NCI-H526 (cell line): ENCODE data around the gene GALNT17.

Experiments used
- DNase-seq, 2 experiments: peaks; one replicate each; lab custom pipeline; 2025; lab: John Stamatoyannopoulos, UW

GALNT17 gene

GRCh38 chr7:71132127-71132376, at the start of gene GALNT17:
GALNT17 (plus strand) TSS chr7:71132144.
- DNase-seq, result no peak

DNA sequence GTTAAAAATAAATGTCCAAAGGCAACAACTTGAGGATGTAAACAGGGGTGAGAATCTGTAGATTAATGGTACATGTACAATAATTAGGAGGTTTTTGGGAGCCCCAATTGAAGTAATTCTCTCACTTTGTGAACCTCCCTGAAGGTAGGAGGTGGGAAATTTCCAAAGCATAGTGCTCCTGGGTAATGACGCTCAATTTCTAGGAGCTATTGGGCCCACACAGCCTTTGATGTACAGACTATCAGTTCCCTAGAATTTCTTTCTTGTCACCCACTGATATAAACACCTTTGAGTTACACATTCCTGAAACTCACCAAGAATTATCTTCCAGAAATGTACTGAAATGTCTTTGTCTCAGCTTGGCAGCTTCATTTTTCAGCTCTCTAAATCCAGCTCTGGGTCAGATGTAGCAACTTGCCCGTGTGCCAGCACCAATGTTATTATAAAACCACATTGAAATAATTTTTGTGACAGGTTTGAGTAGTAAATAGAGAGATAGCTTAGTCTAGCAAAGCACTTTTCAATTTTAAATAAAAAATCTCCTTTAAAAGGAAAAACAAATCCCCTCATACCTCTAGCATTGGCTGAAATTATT, 36.6 kb upstream of the GALNT17 start:
- no peak for DNase-seq

DNA sequence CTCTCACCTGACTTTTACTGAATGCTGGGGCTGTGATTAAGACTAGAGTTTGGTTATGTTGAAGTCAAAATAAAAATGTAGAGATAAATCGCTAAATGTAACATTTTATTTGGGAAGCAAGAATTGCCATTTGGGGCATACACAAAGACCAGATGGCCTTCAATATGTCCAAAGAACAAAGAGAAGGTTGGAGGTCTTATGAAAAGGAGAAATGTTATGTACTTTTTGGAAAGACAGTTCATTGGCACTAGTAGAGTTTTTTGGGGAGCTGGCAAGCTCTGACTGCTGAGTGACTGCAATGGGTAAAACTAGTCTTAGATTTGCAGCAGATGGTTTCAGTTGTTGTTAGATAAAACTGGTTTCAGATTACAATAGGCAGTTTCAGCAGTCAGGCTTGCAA, 35.6 kb upstream of the GALNT17 start:
- DNase-seq, result no peak

DNA sequence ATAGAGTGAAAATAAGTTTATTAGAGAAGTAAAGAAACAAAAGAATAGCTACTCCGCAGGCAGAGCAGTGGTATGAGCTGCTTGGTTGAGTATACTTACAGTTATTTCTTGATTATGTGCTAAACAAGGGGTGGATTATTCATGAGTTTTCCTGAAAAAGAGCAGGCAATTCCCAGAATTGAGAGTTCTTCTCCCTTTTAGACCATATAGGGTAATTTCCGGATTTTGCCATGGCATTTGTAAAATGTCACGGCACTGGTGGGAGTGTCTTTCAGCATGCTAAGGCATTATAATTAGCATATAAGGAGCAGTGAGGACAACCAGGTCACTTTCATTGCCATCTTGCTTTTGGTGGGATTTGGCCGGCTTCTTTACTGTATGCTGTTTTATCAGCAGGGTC, 25.7 kb upstream of the GALNT17 start:
- DNase-seq, result no peak

- no peak for DNase-seq
Observed at GRCh38 chr7:71112436-71112835, 19.5 kb upstream of the GALNT17 start.

DNA sequence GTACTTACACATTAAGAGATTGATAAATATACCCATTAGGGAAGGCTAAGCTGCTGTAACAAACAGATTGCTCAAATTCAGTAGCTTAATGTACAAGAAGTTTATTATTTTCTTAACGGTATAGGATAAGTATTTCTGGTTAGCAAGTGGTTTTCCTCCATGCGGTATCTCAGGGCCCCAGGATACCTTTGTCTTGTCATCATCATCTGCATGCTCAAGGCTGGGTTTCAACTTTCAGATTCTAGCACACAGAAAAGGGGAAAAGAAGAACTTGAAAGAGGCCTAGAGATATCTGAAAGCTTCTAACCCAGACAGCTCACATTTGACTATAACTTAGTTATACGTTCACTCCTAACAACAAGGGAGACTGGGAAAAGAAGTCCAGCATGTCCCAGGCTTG, 11.8 kb upstream of the GALNT17 start:
- no peak for DNase-seq

DNA sequence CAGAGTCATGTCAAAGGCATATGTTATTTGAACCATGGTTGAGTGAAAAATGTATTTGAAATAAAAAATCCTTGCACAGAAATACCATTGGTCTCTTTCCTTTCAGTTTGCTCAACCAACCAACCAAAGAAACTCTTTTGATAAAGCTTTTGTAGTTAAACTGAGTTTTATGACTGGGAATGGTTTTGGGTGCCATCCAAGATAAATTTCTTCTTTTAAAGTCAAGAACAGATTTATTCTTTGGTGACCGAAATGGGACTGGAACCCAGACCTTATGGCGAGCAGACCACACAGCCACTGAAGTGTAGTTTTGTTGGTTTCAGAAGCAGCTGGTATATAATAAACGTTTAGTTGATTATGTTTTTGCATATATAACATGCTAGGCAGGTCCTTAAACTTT, 2.8 kb upstream of the GALNT17 start:
- DNase-seq, result no peak

DNA sequence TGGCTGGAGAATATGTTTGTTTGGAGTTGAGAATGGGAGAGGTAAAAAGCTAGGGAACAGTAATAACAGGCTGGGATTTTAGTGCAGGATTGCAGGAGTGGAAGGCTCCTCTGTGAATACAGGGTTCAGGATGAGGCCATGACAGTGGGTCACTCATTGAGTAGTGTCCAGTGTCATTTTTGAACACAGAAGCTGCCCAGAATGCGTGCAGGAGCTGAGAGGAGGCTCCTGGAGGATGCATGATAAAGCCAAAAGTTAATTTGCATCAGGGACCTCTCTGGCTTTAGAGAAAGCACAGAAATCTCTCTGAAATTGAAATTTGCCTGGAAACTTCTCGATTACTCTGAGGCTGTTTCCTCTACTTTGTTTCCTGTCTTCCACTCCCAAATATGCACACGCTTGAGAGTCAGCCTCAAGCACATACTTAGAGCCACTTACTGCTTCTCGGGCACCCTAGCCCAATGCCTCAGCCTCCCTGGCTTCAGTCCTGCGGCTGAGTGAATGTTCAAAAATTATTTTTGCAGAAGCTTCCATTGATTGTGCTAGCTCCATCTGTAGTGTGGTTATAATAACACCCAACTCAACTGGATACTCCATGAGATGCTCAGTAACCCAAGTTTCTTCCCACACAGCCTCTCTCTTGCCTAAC, 1.8 kb upstream of the GALNT17 start:
- DNase-seq, result no peak

GRCh38 chr7:71131256-71132126, 453 bp upstream of the GALNT17 start:
- DNase-seq, result no peak

DNA sequence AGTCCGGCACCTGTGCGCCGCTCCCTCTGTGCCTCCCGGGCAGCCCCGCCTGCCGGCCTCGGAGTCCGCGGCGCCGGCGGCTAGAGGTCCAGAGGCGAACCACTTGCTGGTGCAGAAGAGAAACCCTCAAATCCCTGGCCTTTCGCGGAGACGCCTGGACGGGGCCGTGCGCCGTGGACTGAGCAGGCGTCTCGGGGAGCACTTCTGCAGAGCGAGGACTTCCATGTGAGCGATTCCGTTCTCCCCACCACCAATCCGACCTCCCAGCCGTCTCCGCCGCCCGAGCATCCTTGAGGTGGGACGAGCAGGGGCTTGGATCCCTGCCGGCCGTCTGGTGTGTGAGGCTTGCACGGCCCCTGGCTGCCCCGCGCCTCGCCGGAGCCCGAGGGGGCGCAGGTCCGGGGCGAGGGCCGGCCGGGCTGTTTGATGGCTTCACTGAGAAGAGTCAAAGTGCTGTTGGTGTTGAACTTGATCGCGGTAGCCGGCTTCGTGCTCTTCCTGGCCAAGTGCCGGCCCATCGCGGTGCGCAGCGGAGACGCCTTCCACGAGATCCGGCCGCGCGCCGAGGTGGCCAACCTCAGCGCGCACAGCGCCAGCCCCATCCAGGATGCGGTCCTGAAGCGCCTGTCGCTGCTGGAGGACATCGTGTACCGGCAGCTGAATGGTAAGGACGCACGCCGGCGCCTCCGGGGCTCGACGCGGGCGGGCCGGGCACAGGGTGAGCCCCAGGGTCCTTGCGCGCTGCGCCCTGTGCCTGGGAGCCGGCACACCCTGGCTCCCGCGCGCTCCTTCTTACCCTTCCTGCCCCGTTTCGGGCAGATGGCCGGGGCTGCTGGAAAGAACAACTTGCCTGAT, 660 bp downstream of the GALNT17 start:
- DNase-seq, result no peak

GRCh38 chr7:71133232-71133622, 1.3 kb downstream of the GALNT17 start:
- no peak for DNase-seq

DNA sequence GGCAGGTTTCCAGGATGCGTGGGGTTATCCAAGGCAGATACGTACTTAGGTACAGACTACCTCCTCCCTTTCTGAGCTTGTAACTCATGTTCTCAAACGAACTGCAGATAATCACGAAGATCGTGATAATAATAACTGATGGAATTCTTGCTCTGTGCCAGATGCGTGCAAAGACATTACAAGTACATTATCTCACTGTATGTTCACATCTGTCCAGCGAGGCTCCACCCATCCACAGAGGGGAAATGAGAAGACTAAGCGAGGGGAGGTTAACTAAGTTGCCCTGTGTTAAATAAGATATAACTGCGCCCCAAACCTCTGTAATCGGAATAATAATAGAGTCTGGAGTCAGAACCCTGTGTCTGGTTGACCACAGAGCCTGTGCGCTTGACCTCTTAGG, 1.9 kb downstream of the GALNT17 start:
- DNase-seq, result no peak

DNA sequence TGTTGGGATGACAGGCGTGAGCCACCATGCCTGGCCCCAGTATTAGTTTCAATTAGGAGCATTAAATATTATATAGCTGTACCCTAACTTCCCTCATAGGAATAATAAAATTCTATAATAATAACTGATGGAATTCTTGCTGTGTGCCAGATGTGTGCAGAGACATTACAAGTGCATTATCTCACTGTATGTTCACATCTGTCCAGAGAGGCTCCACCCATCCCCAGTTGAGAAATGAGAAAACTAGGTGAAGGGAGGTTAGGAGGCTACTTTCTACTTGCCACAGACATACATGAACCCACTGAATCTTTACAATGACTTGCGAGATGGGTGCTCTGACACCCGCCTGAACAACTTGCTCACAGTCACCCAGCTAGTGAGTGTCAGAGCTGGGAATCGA, 3.2 kb downstream of the GALNT17 start:
- no peak for DNase-seq

DNA sequence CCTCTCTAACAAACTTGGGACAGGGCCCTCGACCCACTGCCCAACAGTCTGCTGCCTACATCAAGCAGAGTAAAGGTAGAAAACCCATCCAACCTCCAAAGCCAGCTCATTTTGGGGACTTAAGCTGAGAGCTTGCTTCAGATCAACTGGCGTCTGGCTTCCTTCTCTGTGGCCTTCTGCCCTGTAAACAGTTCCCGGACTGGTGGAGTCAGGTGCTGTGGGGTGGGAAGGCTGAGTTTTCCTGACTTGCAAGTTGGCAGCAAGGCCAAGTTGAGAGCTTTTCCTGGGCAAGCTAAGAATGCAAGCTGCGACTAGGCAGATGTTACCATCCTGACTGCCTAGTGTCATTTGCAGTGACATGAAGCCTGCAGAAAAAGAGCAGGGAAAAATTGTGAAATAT, 3.7 kb downstream of the GALNT17 start:
- DNase-seq, result no peak

GRCh38 chr7:71137479-71137878, 5.5 kb downstream of the GALNT17 start:
- DNase-seq, result no peak

GRCh38 chr7:71140264-71140663, 8.3 kb downstream of the GALNT17 start:
- no peak for DNase-seq

GRCh38 chr7:71144963-71145362, 13.0 kb downstream of the GALNT17 start:
- no peak for DNase-seq

DNA sequence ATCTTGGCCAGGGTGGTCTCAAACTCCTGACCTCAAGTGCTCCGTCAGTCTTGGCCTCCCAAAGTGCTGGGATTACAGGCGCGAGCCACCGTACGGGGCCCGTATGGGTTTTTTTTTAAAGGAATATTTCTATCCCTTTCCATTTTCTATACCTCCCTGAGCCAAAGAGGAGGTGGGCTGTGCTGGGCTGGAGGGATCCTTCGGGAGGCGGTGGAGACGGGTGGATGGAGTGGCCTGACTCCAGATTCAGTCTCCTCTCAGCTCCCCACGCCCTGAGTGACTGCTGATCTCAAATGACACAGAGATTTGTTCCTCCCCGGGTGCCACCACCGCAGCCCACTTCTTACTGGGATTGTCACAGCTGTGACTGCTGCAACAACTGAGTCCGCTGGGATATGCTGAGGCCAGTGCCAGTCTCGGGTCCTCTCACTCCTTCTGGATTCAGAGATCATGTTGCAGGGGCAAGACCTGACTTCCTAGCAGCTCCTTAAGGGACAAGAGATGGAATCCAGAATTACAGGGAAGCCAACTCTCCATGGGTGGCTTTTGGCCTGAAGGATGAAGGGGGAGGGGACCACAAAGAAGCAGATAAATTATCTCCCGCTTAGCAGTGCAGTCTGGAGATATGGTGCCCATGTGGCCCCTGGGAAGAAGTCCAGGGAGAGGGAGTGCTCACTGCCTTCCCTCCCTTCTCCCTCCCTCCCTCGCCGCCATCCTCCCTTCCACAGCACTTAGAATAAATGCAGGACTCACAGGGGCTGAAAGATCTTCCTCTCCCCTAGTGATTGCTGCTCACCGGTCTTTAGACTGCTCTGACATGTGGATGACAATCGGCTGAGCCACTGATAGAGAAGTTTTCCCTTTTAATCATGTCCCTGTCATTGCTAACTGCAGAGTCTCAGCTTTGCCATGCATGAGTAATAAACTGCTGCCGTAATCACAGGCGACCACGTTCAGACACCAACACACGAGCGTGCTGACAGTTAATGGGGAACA, 14.3 kb downstream of the GALNT17 start:
- no peak for DNase-seq

GRCh38 chr7:71148098-71148497, 16.2 kb downstream of the GALNT17 start:
- no peak for DNase-seq

GRCh38 chr7:71155236-71155635, 23.3 kb downstream of the GALNT17 start:
- no peak for DNase-seq

DNA sequence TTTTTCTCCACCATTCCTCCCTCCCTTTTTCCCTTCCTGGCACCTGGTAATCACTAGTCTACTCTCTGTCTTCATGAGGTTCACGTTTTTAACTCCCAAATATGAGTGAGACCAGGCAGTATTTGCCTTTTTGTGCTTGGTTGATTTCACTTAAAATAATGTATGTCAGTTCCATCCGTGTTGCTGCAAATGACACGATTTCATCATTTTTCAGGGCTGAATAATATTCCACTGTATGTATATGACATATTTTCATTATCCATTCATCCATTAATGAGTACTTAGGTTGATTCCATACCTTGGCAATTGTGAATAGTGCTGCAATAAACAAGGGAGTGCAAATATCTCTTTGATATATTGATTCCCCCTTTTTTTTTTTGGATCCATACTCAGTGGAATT, 25.8 kb downstream of the GALNT17 start:
- DNase-seq, result no peak
